DMS114 treated with DMSO at 0.1 percent for 48 hours (cell line): ENCODE data around the gene BCL6B.
A peak's percentile ranks its signal among the peaks of the same experiment; 100 is the strongest.
"Not testable (repeated sequence)": the region's sequence is repeated elsewhere in the genome, so short reads cannot be mapped to it uniquely, and the experiment has no call there.

Source experiments
- DNase-seq: peaks from one replicate; lab custom pipeline; 2025; ENCODE audit not compliant: unreplicated experiment; lab: John Stamatoyannopoulos, UW

BCL6B gene

GRCh38 chr17:7022781-7023571 lies at the start of gene BCL6B:
TSS of gene BCL6B (plus strand) at chr17:7023050. CDS start at chr17:7023672, 622 bp downstream.
- DNase-seq: no peak

DNA sequence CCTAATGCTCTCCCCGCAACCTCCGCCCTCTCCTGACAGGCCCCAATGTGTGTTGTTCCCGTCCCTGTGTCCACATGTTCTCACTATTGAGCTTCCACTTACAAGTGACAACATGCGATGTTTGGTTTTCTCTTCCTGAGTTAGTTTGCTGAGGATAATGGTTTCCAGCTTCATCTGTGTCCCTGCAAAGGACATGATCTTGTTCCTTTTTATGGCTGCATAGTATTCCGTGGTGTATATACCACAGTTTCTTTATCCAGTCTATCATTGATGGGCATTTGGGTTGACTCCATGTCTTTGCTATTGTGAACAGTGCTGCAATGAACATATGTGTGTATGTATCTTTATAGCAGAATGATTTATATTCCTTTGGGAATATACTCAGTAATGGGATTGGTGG lies 43.4 kb upstream of the BCL6B start:
- not testable (repeated sequence) for DNase-seq

GRCh38 chr17:6981426-6981825 lies 41.4 kb upstream of the BCL6B start:
- DNase-seq: no peak

DNA sequence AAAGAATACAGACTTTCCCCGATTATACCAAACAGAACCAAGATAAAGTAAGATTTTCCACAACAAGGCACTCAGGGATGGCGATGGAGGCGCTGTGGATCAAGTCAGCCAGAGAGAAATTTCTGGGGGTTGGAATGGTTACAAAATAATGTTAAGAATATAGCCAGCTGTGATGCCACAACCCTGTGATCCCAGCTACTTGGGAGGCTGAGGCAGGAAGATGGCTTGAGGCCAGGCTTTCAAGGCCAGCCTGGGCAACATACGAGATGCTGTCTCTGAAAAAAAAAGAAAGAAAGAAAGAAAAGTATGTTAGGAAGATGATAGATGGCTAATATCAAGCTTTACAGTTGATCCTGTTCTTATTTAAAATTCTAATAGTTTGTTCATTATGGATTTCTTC lies 37.6 kb upstream of the BCL6B start:
- no peak for DNase-seq

DNA sequence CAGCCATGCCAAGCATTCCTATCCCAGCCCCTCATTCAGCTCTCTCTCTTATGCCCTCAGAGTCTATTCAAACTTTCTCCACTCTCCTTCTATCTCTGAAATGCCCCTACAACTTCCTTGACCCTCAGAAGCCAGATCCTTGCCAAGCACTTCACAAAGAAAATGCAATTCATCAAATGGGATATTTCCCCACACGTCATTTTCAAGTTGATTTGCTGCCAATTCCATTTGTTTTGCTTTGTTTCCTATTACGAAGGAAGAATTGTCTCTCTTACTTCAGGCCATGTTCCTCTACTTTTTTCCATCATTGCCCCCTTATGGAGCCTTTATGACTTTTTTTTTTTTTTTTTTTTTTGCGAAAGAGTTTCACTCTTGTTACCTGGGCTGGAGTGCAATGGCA lies 36.2 kb upstream of the BCL6B start:
- DNase-seq: no peak

- no peak for DNase-seq
These were observed 33.1 kb upstream of the BCL6B start for GRCh38 chr17:6989779-6990178.

GRCh38 chr17:6993613-6994056 lies 29.2 kb upstream of the BCL6B start:
- DNase-seq: not testable (repeated sequence)

GRCh38 chr17:6994118-6994598 lies 28.7 kb upstream of the BCL6B start:
- no peak for DNase-seq

DNA sequence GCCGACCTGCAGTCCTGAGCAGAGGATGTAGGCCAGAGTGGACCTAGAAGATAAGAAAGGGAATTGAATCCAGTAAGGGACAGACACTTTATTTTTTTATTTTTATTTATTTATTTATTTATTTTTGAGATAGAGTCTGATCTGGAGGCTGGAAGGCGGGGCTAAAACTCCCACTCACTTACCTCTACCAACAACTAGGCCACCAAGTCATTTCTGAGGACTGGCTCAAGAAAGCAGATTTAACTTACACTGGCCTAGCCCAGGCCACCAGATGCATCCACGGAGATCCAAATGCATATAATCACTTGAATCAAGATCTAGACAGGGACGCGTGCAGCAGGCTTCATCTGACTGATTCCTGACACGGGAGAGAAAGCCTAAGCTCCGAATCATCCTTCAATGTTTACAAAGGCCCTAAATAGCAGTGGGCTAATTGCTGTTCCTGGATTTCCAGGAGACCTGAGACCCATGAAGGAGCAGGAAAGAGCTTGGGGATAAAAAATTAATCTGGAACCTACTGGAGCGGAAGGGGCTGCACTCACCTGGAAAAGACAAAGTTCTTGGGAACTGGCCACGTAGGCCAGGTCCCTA lies 28.1 kb upstream of the BCL6B start:
- no peak for DNase-seq

DNA sequence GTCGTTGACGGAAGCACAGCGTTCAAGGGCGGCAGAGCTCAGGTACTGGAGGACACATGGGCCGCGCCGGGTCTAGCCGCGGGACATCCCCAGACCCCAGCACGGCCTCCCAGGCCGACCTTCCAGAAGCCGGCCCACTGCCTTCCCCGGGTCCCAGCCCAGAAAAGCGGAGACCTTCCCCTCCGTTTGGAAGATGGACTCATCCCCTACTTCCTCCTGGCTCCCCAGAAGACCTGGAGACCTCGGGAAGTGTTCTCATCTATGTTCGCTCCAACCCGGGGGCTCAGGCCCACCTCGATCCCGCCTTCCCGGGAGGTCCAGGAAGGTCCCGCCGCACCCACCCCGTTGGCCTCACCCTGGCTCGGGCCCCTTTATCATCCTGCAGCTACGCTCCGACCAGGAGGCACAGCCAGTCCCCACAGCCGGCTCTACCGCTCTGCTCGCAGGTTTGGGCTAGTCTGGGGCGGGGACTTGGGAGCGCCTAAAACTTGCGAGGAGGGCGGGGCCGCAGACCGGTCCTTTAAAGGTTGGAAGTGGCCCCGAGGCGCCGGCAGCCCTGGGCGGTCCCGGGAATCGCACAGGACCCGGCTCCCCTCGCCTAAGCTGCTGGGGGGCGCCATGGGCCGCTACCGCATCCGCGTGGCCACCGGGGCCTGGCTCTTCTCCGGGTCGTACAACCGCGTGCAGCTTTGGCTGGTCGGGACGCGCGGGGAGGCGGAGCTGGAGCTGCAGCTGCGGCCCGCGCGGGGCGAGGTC lies 27.2 kb upstream of the BCL6B start, which contains the start of gene ALOX12:
Gene ALOX12 (plus strand): TSS at position 550 of the 756 bp plus-strand sequence. CDS start 69 bp downstream, at position 619.
- DNase-seq: no peak

- no peak for DNase-seq
These were observed 26.4 kb upstream of the BCL6B start for GRCh38 chr17:6996256-6997011.

DNA sequence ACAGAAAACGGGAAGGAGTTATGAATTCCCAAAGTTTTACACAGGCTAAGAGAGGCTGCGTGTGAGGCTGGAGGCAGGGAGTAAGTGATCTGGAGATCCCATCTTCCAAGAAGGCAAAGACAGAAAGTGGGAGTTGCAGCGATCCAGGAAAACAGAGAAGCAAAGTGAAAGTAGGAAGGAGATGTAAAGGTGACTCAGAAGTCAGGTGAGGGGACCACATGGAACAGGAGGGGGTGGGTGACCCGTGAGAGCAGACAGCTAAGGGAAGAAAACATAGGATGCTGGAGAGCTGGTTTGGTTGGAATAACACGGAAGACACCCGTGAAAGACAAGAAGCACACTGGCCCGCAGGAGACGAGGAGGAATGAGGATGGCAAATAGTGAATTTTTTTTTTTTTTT lies 25.7 kb upstream of the BCL6B start:
- no peak for DNase-seq

DNA sequence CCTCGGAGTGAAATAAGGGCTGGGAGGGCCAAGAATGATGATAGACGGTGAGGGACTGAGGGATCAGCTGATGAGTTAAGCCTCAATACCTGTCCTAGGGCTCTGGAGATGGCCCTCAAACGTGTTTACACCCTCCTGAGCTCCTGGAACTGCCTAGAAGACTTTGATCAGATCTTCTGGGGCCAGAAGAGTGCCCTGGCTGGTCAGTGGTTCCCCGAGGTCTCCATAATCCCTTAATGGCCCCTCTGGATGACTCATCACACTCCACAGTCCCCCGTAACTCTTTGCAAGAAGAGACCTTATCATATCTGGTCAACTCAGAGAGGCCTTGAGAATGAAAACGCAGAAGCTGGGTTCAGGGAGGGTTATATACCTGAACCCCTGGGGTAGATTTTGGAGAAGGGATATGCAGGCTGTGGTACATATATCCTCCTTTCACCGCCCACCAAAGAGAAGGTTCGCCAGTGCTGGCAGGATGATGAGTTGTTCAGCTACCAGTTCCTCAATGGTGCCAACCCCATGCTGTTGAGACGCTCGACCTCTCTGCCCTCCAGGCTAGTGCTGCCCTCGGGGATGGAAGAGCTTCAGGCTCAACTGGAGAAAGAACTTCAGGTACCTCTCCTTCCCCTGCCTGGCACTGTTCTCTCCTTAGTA lies 23.9 kb upstream of the BCL6B start:
- no peak for DNase-seq

DNA sequence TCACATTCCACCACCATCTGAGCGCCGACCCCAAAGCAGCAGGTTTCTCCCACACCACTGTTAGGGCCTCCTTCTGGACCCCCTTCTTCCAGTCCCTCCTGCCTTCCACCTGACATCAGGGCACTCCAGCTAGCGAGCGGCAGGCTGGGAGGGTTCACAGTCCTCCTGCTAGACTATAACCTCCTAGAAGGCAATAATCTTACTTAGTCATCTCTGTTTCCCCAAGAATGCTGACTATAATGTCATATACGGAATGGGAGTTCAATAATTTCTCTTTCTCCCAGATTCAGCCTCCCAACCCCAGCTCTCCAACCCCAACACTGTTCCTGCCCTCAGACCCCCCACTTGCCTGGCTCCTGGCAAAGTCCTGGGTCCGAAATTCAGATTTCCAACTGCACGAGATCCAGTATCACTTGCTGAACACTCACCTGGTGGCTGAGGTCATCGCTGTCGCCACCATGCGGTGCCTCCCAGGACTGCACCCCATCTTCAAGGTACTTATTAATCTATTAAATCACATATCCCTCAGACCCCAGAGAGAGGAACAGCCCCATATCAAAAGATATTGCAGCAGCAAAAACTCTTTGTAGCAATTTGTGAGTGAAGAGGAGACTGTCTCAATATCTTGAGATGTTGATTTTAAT lies 21.4 kb upstream of the BCL6B start:
- DNase-seq: no peak

DNA sequence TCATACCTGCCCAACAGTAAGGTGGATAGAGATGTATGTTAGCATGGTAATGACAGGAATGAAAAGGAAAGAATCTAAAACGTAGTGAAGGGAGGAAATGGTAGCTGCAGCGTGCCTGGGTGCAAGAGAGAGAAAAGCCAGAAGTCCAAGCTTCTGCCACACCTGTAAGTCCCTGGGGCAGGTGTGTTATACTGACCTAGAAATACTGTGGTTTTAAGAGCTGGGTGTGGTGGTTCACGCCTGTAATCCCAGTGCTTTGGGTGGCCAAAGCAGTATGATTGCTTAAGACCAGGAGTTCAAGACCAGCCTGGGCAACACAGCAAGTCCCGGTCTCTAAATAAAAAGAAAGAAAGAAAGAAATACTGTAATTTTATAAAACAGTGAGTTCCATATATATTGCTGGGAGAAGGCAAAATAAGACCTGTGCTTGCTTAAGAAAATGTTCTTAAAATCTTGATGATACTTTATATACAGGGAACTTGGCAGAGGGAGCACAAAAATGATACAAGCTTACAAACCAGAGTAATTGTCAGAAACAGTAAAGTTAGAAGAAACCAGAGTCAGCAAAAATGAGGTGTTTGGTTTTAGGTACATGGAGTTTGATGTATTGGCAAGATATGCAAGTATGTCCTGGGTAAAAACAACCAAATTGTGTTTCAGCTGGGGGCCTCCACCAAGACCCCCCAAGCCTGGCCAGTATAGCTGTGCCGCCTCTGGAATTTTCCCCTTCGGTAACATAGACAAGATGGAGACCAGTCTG lies 20.4 kb upstream of the BCL6B start:
- no peak for DNase-seq

DNA sequence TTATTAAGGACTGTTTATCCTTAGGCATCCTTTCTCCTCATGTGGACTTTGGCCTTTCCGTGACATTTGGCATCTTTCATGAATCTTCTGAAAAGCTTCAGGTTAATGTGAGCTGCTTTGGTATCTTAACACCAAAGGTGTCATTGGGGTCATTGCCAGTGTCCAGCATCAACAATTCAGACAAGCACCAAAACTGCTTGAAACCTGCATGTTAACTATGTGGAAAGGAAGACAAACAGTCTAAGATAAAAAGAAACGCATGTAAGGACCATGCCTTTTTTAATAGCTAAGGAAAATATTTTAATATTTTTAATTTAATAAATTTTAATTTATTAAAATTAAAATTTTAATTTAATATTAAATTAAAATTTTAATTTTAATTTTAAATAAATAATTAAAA lies 19.1 kb upstream of the BCL6B start:
- no peak for DNase-seq

DNA sequence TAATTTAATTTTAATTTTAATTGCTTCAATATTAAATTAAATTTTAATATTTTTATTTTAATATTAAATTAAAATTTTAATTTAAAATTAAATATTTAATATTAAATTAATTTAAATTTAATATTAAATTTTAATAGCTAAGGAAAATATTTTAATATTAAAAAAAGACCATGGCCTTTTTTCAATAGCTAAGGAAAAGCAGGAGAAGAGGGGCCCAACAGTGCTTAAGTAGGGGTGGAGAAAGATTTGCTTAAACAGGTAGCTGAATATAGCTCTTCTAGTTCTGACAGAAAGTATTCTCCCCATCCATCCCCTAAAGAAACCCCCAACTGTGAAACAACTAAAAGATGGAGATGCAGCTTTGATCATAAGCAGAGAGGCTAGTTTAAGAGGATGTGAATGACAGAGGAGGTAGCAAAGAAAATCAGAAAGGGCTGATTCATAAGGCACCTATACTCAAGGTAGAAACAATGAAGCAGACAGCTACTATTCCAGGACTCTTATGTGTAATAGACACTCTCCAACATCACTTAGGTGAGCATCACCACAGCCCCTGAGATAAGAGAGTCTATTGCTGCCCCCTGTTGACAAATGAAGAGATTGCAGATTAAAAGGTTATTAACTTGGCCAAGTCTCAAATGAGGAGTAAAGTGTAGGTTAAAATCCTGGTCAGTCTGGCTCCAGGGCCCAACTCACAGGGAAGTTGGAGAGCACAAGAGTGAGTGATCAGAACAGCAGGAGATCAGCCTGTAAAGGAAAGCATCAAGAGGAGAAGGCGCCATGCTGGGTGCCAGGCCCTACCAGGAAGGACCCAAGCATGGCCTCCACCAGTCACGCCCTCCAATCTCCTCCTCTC lies 18.2 kb upstream of the BCL6B start:
- DNase-seq: peak; percentile 55

GRCh38 chr17:7005716-7006115 lies 17.1 kb upstream of the BCL6B start:
- DNase-seq: no peak
